ENCODE measurements around the gene IKZF3.

IKZF3 gene

GRCh38 chr17:39801055-39801454 lies 63.1 kb downstream of the IKZF3 start:
- Histone ChIP-seq H3K36me3 (replicated peaks; ENCODE audit: insufficient read depth, low read length) (no peaks in the 10 kb centered on the region), H3K4me2 (ENCODE audit: low read depth, low read length) (peak overlapping the region; percentile 68), H2AFZ (ENCODE audit: low read length) (no peak overlapping the region)

DNA sequence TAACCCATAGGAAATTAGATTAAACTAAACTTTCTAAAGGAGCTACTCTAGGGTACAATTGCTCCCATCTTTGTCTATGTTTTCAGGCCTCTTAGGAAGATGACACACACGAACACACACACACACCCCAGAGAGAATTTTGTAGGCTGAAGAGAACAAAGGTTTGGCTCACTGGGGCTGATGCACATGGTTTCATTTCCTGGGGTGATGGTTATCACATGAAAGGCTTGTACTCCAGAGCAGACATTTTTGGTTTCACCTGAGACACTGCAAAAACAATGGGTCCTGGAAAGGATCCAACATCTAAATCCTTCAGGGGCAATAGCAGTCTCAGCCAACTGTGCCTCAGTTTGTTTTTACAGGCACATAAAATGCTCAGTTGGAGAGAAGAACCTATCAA lies 63.6 kb downstream of the IKZF3 start:
- peak; percentile 90 for DNase-seq
- peak overlapping the region; percentile 19; the same call in 1 of the 2 replicates for H3K9ac ChIP-seq (ENCODE audit: low read length)
- H3K27ac ChIP-seq (ENCODE audit: low read length) = peak overlapping the region; percentile 78
- no peak overlapping the region for H2AFZ ChIP-seq (ENCODE audit: low read length)
- H4K20me1 ChIP-seq (ENCODE audit: insufficient read depth, low read length) = no peaks in the 10 kb centered on the region
- peaks cover 37% of the 10 kb centered on the region for H3F3A ChIP-seq (ENCODE audit: insufficient read depth, low read length)
- peak overlapping the region; percentile 68 for H3K4me2 ChIP-seq (ENCODE audit: low read depth, low read length)
- no peaks in the 10 kb centered on the region for H3K9me3 ChIP-seq (replicated peaks; ENCODE audit: insufficient read depth, low read length)
- no peaks in the 10 kb centered on the region for H3K36me3 ChIP-seq (replicated peaks; ENCODE audit: insufficient read depth, low read length)
- no peaks in the 10 kb centered on the region for H3K27me3 ChIP-seq (replicated peaks; ENCODE audit: insufficient read depth, low read length)
- TF ChIP-seq EZH2phosphoT487 (IDR thresholded peaks at IDR 0.05; ENCODE audit: low read length) = no peak
- TF ChIP-seq EZH2 (optimal IDR thresholded peaks at IDR 0.05; ENCODE audit: low read depth, low read length) = no peak
- TF ChIP-seq, protein P1, sequence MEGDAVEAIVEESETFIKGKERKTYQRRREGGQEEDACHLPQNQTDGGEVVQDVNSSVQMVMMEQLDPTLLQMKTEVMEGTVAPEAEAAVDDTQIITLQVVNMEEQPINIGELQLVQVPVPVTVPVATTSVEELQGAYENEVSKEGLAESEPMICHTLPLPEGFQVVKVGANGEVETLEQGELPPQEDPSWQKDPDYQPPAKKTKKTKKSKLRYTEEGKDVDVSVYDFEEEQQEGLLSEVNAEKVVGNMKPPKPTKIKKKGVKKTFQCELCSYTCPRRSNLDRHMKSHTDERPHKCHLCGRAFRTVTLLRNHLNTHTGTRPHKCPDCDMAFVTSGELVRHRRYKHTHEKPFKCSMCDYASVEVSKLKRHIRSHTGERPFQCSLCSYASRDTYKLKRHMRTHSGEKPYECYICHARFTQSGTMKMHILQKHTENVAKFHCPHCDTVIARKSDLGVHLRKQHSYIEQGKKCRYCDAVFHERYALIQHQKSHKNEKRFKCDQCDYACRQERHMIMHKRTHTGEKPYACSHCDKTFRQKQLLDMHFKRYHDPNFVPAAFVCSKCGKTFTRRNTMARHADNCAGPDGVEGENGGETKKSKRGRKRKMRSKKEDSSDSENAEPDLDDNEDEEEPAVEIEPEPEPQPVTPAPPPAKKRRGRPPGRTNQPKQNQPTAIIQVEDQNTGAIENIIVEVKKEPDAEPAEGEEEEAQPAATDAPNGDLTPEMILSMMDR (IDR thresholded peaks at IDR 0.05; ENCODE audit: low read length) = no peak
- H3K4me1 ChIP-seq (ENCODE audit: low read length) = peaks cover 43% of the 10 kb centered on the region
- H3K4me3 ChIP-seq (ENCODE audit: low read length) = peak overlapping the region; percentile 16
- H3K9me2 ChIP-seq (replicated peaks; ENCODE audit: insufficient read depth, low read length) = no peaks in the 10 kb centered on the region
- H3K79me2 ChIP-seq (ENCODE audit: low read length) = peaks cover 82% of the 10 kb centered on the region

More at GRCh38 chr17:39801055-39801454, 63.1 kb downstream of the IKZF3 start:
- Histone ChIP-seq H3K27me3 (replicated peaks; ENCODE audit: insufficient read depth, low read length) (no peaks in the 10 kb centered on the region), H3K9me3 (replicated peaks; ENCODE audit: insufficient read depth, low read length) (no peaks in the 10 kb centered on the region), H4K20me1 (ENCODE audit: insufficient read depth, low read length) (no peaks in the 10 kb centered on the region), H3K9ac (ENCODE audit: low read length) (peak overlapping the region; percentile 19; the same call in 1 of the 2 replicates), H3K27ac (ENCODE audit: low read length) (peak overlapping the region; percentile 78), H3K9me2 (replicated peaks; ENCODE audit: insufficient read depth, low read length) (no peaks in the 10 kb centered on the region), H3K4me1 (ENCODE audit: low read length) (peaks cover 40% of the 10 kb centered on the region), H3F3A (ENCODE audit: insufficient read depth, low read length) (peaks cover 32% of the 10 kb centered on the region), H3K79me2 (ENCODE audit: low read length) (peaks cover 86% of the 10 kb centered on the region), H3K4me3 (ENCODE audit: low read length) (peak overlapping the region; percentile 16)
- DNase-seq = no peak
- TF ChIP-seq, protein P1 (IDR thresholded peaks at IDR 0.05; ENCODE audit: low read length) = no peak
- TF ChIP-seq EZH2 (optimal IDR thresholded peaks at IDR 0.05; ENCODE audit: low read depth, low read length) (no peak), EZH2phosphoT487 (IDR thresholded peaks at IDR 0.05; ENCODE audit: low read length) (no peak)

GRCh38 chr17:39799395-39799794 lies 64.7 kb downstream of the IKZF3 start:
- Histone ChIP-seq H3F3A (ENCODE audit: insufficient read depth, low read length) (peaks cover 43% of the 10 kb centered on the region), H3K27ac (ENCODE audit: low read length) (peak overlapping the region; percentile 78; the same call in 1 of the 2 replicates), H3K9me3 (replicated peaks; ENCODE audit: insufficient read depth, low read length) (no peaks in the 10 kb centered on the region), H3K9me2 (replicated peaks; ENCODE audit: insufficient read depth, low read length) (no peaks in the 10 kb centered on the region), H3K4me1 (ENCODE audit: low read length) (peaks cover 53% of the 10 kb centered on the region), H4K20me1 (ENCODE audit: insufficient read depth, low read length) (no peaks in the 10 kb centered on the region), H3K9ac (ENCODE audit: low read length) (no peak overlapping the region), H2AFZ (ENCODE audit: low read length) (no peak overlapping the region), H3K27me3 (replicated peaks; ENCODE audit: insufficient read depth, low read length) (no peaks in the 10 kb centered on the region), H3K4me2 (ENCODE audit: low read depth, low read length) (peak overlapping the region; percentile 68; the same call in 1 of the 2 replicates), H3K36me3 (replicated peaks; ENCODE audit: insufficient read depth, low read length) (no peaks in the 10 kb centered on the region), H3K4me3 (ENCODE audit: low read length) (no peak overlapping the region), H3K79me2 (ENCODE audit: low read length) (peaks cover 75% of the 10 kb centered on the region)
- TF ChIP-seq EZH2 (optimal IDR thresholded peaks at IDR 0.05; ENCODE audit: low read depth, low read length) = no peak
- no peak for TF ChIP-seq EZH2phosphoT487 (IDR thresholded peaks at IDR 0.05; ENCODE audit: low read length)
- TF ChIP-seq, protein P1 (IDR thresholded peaks at IDR 0.05; ENCODE audit: low read length) = no peak
- no peak for DNase-seq

Data from MM.1S (cell line).